ENCODE measurements around the gene SLC25A44. TPM values are rescaled to one million over a fixed set of nuclear protein-coding genes. Genes with fewer than 3 reads are reported as not detected.

The SLC25A44 gene
- polyA plus RNA-seq, 1 donor from 2014 or later = 13.7 TPM

DNA sequence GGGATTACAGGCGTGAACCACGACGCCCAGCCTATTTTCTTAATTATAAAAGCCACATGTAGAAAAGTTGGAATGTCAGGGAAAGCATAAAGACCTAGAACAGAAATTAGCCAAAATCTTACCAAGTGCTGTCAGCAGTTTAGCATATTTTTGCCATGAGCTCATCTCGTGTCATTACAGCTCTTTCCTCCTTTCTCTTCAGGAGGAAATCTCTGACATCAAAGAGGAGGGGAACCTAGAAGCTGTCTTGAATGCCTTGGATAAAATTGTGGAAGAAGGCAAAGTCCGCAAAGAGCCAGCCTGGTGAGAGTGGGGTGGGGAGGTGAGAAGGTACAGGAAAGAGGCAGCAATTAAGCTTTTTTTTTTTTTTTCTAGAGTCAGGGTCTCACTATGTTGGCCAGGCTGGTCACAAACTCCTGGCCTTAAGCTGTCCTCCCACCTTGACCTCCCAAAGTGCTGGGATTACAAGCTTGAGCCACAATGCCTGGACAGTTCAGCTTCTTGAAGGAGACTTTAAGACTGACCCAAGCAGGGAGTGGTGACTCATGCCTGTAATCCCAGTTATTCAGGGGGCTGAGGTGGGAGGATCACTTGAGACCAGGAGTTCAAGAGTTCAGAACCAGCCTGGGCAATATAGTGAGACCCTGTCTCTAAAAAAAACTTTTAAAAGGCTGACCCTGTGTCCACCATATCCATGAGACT lies 39.7 kb downstream of the SLC25A44 start:
- no peak overlapping the region for H3K4me2 ChIP-seq (ENCODE audit: low read length)
- H3K4me3 ChIP-seq (ENCODE audit: low read length) = no peak overlapping the region
- H3K9me3 ChIP-seq (ENCODE audit: low read length) = no peaks in the 10 kb centered on the region
- H3K79me2 ChIP-seq (replicated peaks; ENCODE audit: insufficient read depth, low read length) = no peaks in the 10 kb centered on the region
- no peak overlapping the region for H3K27ac ChIP-seq (ENCODE audit: low read length)
- no peak overlapping the region for H2AFZ ChIP-seq (ENCODE audit: low read depth, low read length)
- H3K9ac ChIP-seq (ENCODE audit: low read length) = no peak overlapping the region
- H4K20me1 ChIP-seq (ENCODE audit: insufficient read depth) = no peaks in the 10 kb centered on the region
- no peaks in the 10 kb centered on the region for H3K36me3 ChIP-seq (ENCODE audit: insufficient read depth, low read length)
- TF ChIP-seq, protein P1, sequence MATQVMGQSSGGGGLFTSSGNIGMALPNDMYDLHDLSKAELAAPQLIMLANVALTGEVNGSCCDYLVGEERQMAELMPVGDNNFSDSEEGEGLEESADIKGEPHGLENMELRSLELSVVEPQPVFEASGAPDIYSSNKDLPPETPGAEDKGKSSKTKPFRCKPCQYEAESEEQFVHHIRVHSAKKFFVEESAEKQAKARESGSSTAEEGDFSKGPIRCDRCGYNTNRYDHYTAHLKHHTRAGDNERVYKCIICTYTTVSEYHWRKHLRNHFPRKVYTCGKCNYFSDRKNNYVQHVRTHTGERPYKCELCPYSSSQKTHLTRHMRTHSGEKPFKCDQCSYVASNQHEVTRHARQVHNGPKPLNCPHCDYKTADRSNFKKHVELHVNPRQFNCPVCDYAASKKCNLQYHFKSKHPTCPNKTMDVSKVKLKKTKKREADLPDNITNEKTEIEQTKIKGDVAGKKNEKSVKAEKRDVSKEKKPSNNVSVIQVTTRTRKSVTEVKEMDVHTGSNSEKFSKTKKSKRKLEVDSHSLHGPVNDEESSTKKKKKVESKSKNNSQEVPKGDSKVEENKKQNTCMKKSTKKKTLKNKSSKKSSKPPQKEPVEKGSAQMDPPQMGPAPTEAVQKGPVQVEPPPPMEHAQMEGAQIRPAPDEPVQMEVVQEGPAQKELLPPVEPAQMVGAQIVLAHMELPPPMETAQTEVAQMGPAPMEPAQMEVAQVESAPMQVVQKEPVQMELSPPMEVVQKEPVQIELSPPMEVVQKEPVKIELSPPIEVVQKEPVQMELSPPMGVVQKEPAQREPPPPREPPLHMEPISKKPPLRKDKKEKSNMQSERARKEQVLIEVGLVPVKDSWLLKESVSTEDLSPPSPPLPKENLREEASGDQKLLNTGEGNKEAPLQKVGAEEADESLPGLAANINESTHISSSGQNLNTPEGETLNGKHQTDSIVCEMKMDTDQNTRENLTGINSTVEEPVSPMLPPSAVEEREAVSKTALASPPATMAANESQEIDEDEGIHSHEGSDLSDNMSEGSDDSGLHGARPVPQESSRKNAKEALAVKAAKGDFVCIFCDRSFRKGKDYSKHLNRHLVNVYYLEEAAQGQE (IDR thresholded peaks at IDR 0.05; ENCODE audit: borderline replicate concordance) = no peak
- TF ChIP-seq RAD21 (conservative IDR thresholded peaks at IDR 0.05) (no peak), POLR2AphosphoS5 (IDR thresholded peaks at IDR 0.05) (no peak), TAF1 (IDR thresholded peaks at IDR 0.05; ENCODE audit: low read depth) (no peak), MXI1 (conservative IDR thresholded peaks at IDR 0.05; ENCODE audit: poor library complexity, severe bottlenecking) (no peak), EZH2 (IDR thresholded peaks at IDR 0.05; ENCODE audit: borderline replicate concordance, insufficient read depth, low read length, poor library complexity, severe bottlenecking) (no peak), SMC3 (conservative IDR thresholded peaks at IDR 0.05; ENCODE audit: poor library complexity) (no peak), EP300 (conservative IDR thresholded peaks at IDR 0.05; ENCODE audit: poor library complexity, severe bottlenecking) (no peak)
- TF ChIP-seq, protein P2, sequence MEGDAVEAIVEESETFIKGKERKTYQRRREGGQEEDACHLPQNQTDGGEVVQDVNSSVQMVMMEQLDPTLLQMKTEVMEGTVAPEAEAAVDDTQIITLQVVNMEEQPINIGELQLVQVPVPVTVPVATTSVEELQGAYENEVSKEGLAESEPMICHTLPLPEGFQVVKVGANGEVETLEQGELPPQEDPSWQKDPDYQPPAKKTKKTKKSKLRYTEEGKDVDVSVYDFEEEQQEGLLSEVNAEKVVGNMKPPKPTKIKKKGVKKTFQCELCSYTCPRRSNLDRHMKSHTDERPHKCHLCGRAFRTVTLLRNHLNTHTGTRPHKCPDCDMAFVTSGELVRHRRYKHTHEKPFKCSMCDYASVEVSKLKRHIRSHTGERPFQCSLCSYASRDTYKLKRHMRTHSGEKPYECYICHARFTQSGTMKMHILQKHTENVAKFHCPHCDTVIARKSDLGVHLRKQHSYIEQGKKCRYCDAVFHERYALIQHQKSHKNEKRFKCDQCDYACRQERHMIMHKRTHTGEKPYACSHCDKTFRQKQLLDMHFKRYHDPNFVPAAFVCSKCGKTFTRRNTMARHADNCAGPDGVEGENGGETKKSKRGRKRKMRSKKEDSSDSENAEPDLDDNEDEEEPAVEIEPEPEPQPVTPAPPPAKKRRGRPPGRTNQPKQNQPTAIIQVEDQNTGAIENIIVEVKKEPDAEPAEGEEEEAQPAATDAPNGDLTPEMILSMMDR (IDR thresholded peaks at IDR 0.05; ENCODE audit: poor library complexity, severe bottlenecking) = no peak
- H3K27me3 ChIP-seq (ENCODE audit: insufficient read depth, low read depth, low read length) = no peaks in the 10 kb centered on the region
- H3F3A ChIP-seq (ENCODE audit: insufficient read depth, low read length, poor library complexity, severe bottlenecking) = no peaks in the 10 kb centered on the region
- no peaks in the 10 kb centered on the region for H3K9me2 ChIP-seq (ENCODE audit: insufficient read depth, low read length)

DNA sequence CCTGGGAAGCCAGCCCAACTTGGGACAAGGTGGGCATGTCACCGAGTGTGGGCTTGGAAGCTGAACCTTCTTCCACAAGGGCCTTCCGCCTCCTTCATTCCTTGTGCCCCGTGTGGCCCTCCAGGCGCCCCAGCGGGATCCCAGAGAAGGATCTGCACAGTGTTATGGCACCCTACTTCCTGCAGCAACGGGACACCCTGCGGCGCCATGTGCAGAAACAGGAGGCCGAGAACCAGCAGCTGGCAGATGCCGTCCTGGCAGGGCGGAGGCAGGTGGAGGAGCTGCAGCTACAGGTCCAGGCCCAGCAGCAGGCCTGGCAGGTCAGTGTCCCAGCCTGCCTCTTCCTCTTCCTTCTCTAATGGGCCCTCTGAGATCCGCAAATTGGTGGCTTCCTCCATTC lies 42.3 kb downstream of the SLC25A44 start:
- no peaks in the 10 kb centered on the region for H3K79me2 ChIP-seq (replicated peaks; ENCODE audit: insufficient read depth, low read length)
- no peaks in the 10 kb centered on the region for H3K27me3 ChIP-seq (ENCODE audit: insufficient read depth, low read depth, low read length)
- H2AFZ ChIP-seq (ENCODE audit: low read depth, low read length) = no peak overlapping the region
- no peaks in the 10 kb centered on the region for H3K36me3 ChIP-seq (ENCODE audit: insufficient read depth, low read length)
- H3K4me3 ChIP-seq (ENCODE audit: low read length) = no peak overlapping the region
- H3K9ac ChIP-seq (ENCODE audit: low read length) = no peak overlapping the region
- H3K9me2 ChIP-seq (ENCODE audit: insufficient read depth, low read length) = no peaks in the 10 kb centered on the region
- H3K27ac ChIP-seq (ENCODE audit: low read length) = no peak overlapping the region
- H3K9me3 ChIP-seq (ENCODE audit: low read length) = no peaks in the 10 kb centered on the region
- H4K20me1 ChIP-seq (ENCODE audit: insufficient read depth) = no peaks in the 10 kb centered on the region
- TF ChIP-seq EZH2 (IDR thresholded peaks at IDR 0.05; ENCODE audit: borderline replicate concordance, insufficient read depth, low read length, poor library complexity, severe bottlenecking) (no peak), RAD21 (conservative IDR thresholded peaks at IDR 0.05) (no peak), MXI1 (conservative IDR thresholded peaks at IDR 0.05; ENCODE audit: poor library complexity, severe bottlenecking) (no peak), EP300 (conservative IDR thresholded peaks at IDR 0.05; ENCODE audit: poor library complexity, severe bottlenecking) (no peak), TAF1 (IDR thresholded peaks at IDR 0.05; ENCODE audit: low read depth) (no peak)
- TF ChIP-seq, protein P2 (IDR thresholded peaks at IDR 0.05; ENCODE audit: poor library complexity, severe bottlenecking) = no peak
- TF ChIP-seq, protein P1 (IDR thresholded peaks at IDR 0.05; ENCODE audit: borderline replicate concordance) = no peak
- no peaks in the 10 kb centered on the region for H3F3A ChIP-seq (ENCODE audit: insufficient read depth, low read length, poor library complexity, severe bottlenecking)
- H3K4me2 ChIP-seq (ENCODE audit: low read length) = no peak overlapping the region
